Stomach smooth muscle (tissue), 2 donors: ENCODE results near the gene MLLT6.

ENCODE experiments used
- H3K27ac ChIP-seq: one replicate; pipeline ENCODE4 v1.7.0; 2013; ENCODE audit warnings: mild to moderate bottlenecking, low read length, inconsistent platforms
- H3K27me3 ChIP-seq, 2 donors: one replicate each; pipeline ENCODE4 v1.7.0; 2013; ENCODE audit warnings: low read length in 2 of 2; ENCODE audit not compliant: insufficient read depth in 2 of 2, control insufficient read depth in 1 of 2
- H3K36me3 ChIP-seq, 2 donors: one replicate each; pipeline ENCODE4 v1.7.0; 2013; ENCODE audit warnings: low read length in 2 of 2; ENCODE audit not compliant: control insufficient read depth in 2 of 2, insufficient read depth in 2 of 2
- H3K4me1 ChIP-seq: one replicate; pipeline ENCODE4 v1.7.0; 2013; ENCODE audit warnings: low read length; ENCODE audit not compliant: control insufficient read depth, insufficient read depth
- H3K4me3 ChIP-seq, 2 donors: one replicate each; pipeline ENCODE4 v1.7.0; 2013; ENCODE audit warnings: low read length in 2 of 2
- H3K9ac ChIP-seq, 2 donors: one replicate each; pipeline ENCODE4 v1.7.0; 2013; ENCODE audit warnings: low read length in 2 of 2, mild to moderate bottlenecking in 1 of 2
- H3K9me3 ChIP-seq, 2 donors: one replicate each; pipeline ENCODE4 v1.7.0; 2013; ENCODE audit warnings: low read length in 2 of 2; ENCODE audit not compliant: control insufficient read depth in 2 of 2
- donor health status: healthy.
- donor health status: Pancreatic carcinoma.

MLLT6 gene

GRCh38 chr17:38752308-38753070 lies 47.4 kb downstream of the MLLT6 start, which contains the start of gene PSMB3:
PSMB3 (plus strand) TSS chr17:38752741; CDS start chr17:38752827, 86 bp downstream.
- H3K4me1 ChIP-seq: peaks cover 44% of the 10 kb centered on the region
- peak within 1 kb of the TSS; percentile 89 to 99 for H3K4me3 ChIP-seq
- H3K9ac ChIP-seq: peak within 1 kb of the TSS; percentile 94 to 97
- H3K27ac ChIP-seq: peak within 1 kb of the TSS; percentile 85
- H3K9me3 ChIP-seq: no peaks in the 10 kb centered on the region
- peaks cover 7 to 8% of the 10 kb centered on the region in 2 donors for H3K36me3 ChIP-seq
- H3K27me3 ChIP-seq: peaks cover 3 to 10% of the 10 kb centered on the region in 2 donors

GRCh38 chr17:38753071-38753506 lies 48.0 kb downstream of the MLLT6 start:
- Histone ChIP-seq H3K9ac (peak overlapping the region; percentile 94 to 97), H3K4me3 (peak overlapping the region; percentile 89 to 99), H3K27me3 (peaks cover 3 to 10% of the 10 kb centered on the region in 2 donors), H3K9me3 (no peaks in the 10 kb centered on the region), H3K27ac (peak overlapping the region; percentile 85), H3K4me1 (peaks cover 40% of the 10 kb centered on the region), H3K36me3 (peaks cover 8 to 9% of the 10 kb centered on the region in 2 donors)

GRCh38 chr17:38761612-38762011 lies 56.5 kb downstream of the MLLT6 start:
- H3K4me1 ChIP-seq: no peaks in the 10 kb centered on the region
- H3K27me3 ChIP-seq: no peaks in the 10 kb centered on the region
- H3K27ac ChIP-seq: no peak overlapping the region
- H3K9ac ChIP-seq: no peak overlapping the region
- no peaks in the 10 kb centered on the region for H3K9me3 ChIP-seq
- H3K36me3 ChIP-seq: peaks cover 46 to 48% of the 10 kb centered on the region in 2 donors
- H3K4me3 ChIP-seq: no peak overlapping the region

GRCh38 chr17:38762231-38762630 lies 57.2 kb downstream of the MLLT6 start:
- H3K4me3 ChIP-seq: no peak overlapping the region
- H3K4me1 ChIP-seq: no peaks in the 10 kb centered on the region
- peak overlapping the region in 1 of 2 donors; percentile 13 for H3K9ac ChIP-seq
- H3K27ac ChIP-seq: no peak overlapping the region
- H3K36me3 ChIP-seq: peaks cover 50% of the 10 kb centered on the region in 2 donors
- H3K27me3 ChIP-seq: no peaks in the 10 kb centered on the region
- no peaks in the 10 kb centered on the region for H3K9me3 ChIP-seq

GRCh38 chr17:38766341-38766740 lies 61.3 kb downstream of the MLLT6 start:
- Histone ChIP-seq H3K27me3 (no peaks in the 10 kb centered on the region), H3K36me3 (peaks cover 68 to 71% of the 10 kb centered on the region in 2 donors), H3K9me3 (no peaks in the 10 kb centered on the region), H3K4me3 (no peak overlapping the region), H3K4me1 (no peaks in the 10 kb centered on the region), H3K9ac (no peak overlapping the region), H3K27ac (no peak overlapping the region)

GRCh38 chr17:38768417-38768816 lies 63.3 kb downstream of the MLLT6 start:
- Histone ChIP-seq H3K9ac (no peak overlapping the region), H3K36me3 (peaks cover 67 to 74% of the 10 kb centered on the region in 2 donors), H3K4me3 (no peak overlapping the region)

GRCh38 chr17:38773258-38773657 lies 68.2 kb downstream of the MLLT6 start:
- Histone ChIP-seq H3K9me3 (no peaks in the 10 kb centered on the region), H3K27ac (no peak overlapping the region), H3K4me1 (no peaks in the 10 kb centered on the region), H3K36me3 (peaks cover 71 to 75% of the 10 kb centered on the region in 2 donors), H3K4me3 (no peak overlapping the region), H3K27me3 (no peaks in the 10 kb centered on the region), H3K9ac (no peak overlapping the region)

More at GRCh38 chr17:38768417-38768816, 63.3 kb downstream of the MLLT6 start:
- Histone ChIP-seq H3K9me3 (no peaks in the 10 kb centered on the region), H3K27me3 (no peaks in the 10 kb centered on the region), H3K4me1 (no peaks in the 10 kb centered on the region), H3K27ac (no peak overlapping the region)

GRCh38 chr17:38777641-38778250 lies 72.7 kb downstream of the MLLT6 start:
- Histone ChIP-seq H3K27ac (no peak overlapping the region), H3K27me3 (no peaks in the 10 kb centered on the region), H3K4me3 (no peak overlapping the region), H3K4me1 (peaks cover 2% of the 10 kb centered on the region), H3K9ac (no peak overlapping the region), H3K36me3 (peaks cover 80 to 82% of the 10 kb centered on the region in 2 donors), H3K9me3 (no peaks in the 10 kb centered on the region)
